CD4-positive, alpha-beta memory T cell (primary cell): ENCODE data around the gene HHATL. TPM values are rescaled to one million over a fixed set of nuclear protein-coding genes. Genes with fewer than 3 reads are reported as not detected.
A peak's percentile ranks its signal among the peaks of the same experiment; 100 is the strongest.

Source experiments
- CTCF ChIA-PET: fragments of 350-600 bp; sonication (Branson Sonifier 250); formaldehyde crosslinking; loops from one replicate; lab custom pipeline; 2021; ENCODE audit warnings: inconsistent platforms; ENCODE audit not compliant: partially characterized antibody; lab: Charles Lee
- POLR2A ChIA-PET: fragments of 350-600 bp; sonication (Branson Sonifier 250); formaldehyde crosslinking; loops from one replicate; lab custom pipeline; 2021; ENCODE audit not compliant: partially characterized antibody; lab: Charles Lee
- DNase-seq, 5 donors: peaks; one replicate each; pipeline versions ENCODE4 v3.0.0 to v3.0.0-alpha.2; 2020 to 2022; ENCODE audit warnings: mixed read lengths in 1 of 5
- H3K27ac ChIP-seq: one replicate; pipeline ENCODE4 v1.7.0; 2013; ENCODE audit warnings: low read depth, low read length
- H3K27me3 ChIP-seq: 2 replicates; pipeline ENCODE4 v1.7.0; 2013; ENCODE audit warnings: mild to moderate bottlenecking, low read length, moderate library complexity; ENCODE audit not compliant: insufficient read depth
- H3K36me3 ChIP-seq: 2 replicates; pipeline ENCODE4 v1.7.0; 2013; ENCODE audit warnings: mild to moderate bottlenecking, low read length, moderate library complexity; ENCODE audit not compliant: insufficient read depth
- H3K4me1 ChIP-seq: 2 replicates; pipeline ENCODE4 v1.7.0; 2013; ENCODE audit warnings: mild to moderate bottlenecking, low read length, moderate library complexity; ENCODE audit not compliant: insufficient read depth
- H3K4me3 ChIP-seq, 2 donors: one replicate each; pipeline ENCODE4 v1.7.0; 2013; ENCODE audit warnings: low read length in 2 of 2, mild to moderate bottlenecking in 1 of 2
- H3K9me3 ChIP-seq, 2 donors: one replicate each; pipeline ENCODE4 v1.7.0; 2013; ENCODE audit warnings: low read length in 2 of 2, control low read depth in 1 of 2; ENCODE audit not compliant: control insufficient read depth in 1 of 2
- H3K27ac Mint-ChIP-seq, 7 donors: one replicate each; pipeline ENCODE4 v1.8.0; 2020 to 2021; ENCODE audit warnings: mixed read lengths in 7 of 7, mild to moderate bottlenecking in 6 of 7, inconsistent platforms in 3 of 7, moderate library complexity in 3 of 7
- H3K27me3 Mint-ChIP-seq, 2 donors: one replicate each; pipeline ENCODE4 v1.8.0; 2020 to 2021; ENCODE audit warnings: mixed read lengths in 2 of 2
- H3K36me3 Mint-ChIP-seq, 2 donors: one replicate each; pipeline ENCODE4 v1.8.0; 2020 to 2021; ENCODE audit warnings: mixed read lengths in 2 of 2, inconsistent platforms in 1 of 2, mild to moderate bottlenecking in 1 of 2
- H3K4me1 Mint-ChIP-seq, 4 donors: one replicate each; pipeline ENCODE4 v1.8.0; 2020 to 2021; ENCODE audit warnings: mixed read lengths in 4 of 4, mild to moderate bottlenecking in 1 of 4
- H3K4me3 Mint-ChIP-seq, 8 donors: one replicate each; pipeline ENCODE4 v1.8.0; 2020 to 2021; ENCODE audit warnings: mixed read lengths in 8 of 8, mild to moderate bottlenecking in 7 of 8, moderate library complexity in 6 of 8, inconsistent platforms in 3 of 8
- H3K9me3 Mint-ChIP-seq, 8 donors: one replicate each; pipeline ENCODE4 v1.8.0; 2020 to 2021; ENCODE audit warnings: mixed read lengths in 8 of 8, mild to moderate bottlenecking in 5 of 8, inconsistent platforms in 3 of 8, moderate library complexity in 1 of 8
- intact Hi-C: fragments of 100-400 bp; cut with micrococcal nuclease; formaldehyde crosslinking; loops from one replicate; pipeline ENCODE4 v1.15.1; 2023
- polyA plus RNA-seq, 2 donors: library from polyadenylated mRNA; unstranded; fragments of 300-500 nt; fragmentation: Illumina TruSeq; gene quantifications; one replicate each; pipeline ENCODE4 v1.2.3, GENCODE V29; 2021
- total RNA-seq, 2 experiments: library from RNA; stranded (reverse); gene quantifications; one replicate each; pipeline ENCODE4 v1.2.3, GENCODE V29; 2021

Gene HHATL
- total and polyA plus RNA-seq, 4 experiments from 2014 or later, result not detected

DNA sequence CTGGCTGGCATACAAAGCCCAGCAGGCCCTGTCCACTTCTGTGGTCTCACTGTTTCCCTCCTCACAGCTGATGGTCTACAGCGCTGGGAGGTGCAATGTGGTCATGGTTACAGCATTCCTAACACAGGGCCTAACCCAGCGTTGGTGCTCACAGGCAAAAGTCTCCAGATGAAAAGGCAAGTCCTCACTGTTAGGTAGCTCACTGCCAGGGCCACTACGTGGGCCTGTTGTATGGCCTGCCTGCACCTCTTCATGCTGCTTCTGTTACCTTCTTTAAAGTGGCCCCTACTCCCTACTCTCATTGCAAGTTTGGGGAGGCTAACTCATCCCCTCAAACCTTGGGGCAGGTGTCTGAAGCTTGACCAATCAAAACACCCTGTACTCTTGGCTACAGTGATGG is 39.2 kb upstream of the HHATL start:
- Mint-ChIP-seq H3K4me3 (no peak overlapping the region), H3K27me3 (no peaks in the 10 kb centered on the region), H3K9me3 (no peaks in the 10 kb centered on the region), H3K36me3 (no peaks in the 10 kb centered on the region), H3K4me1 (peaks cover 2 to 18% (median 10%) of the 10 kb centered on the region in 4 donors), H3K27ac (no peak overlapping the region)
- intact Hi-C loops, result loop anchor here (10.0 kb wide), 1 partner anchor 87 kb away; the partner anchor contains the start of gene ZBTB47
- ChIA-PET CTCF (interaction anchor here (0.7 to 8.9 kb wide), 5 partner anchors 15 to 208 kb away, joined by 3 to 76 read pairs (median 6); partner anchors contain the start of gene SEC22C), POLR2A (no interaction called here)
- DNase-seq, result no peak
- H3K4me3 ChIP-seq, result no peak overlapping the region
- no peaks in the 10 kb centered on the region for H3K36me3 ChIP-seq
- H3K4me1 ChIP-seq, result peaks cover 5% of the 10 kb centered on the region
- H3K9me3 ChIP-seq, result no peaks in the 10 kb centered on the region
- H3K27me3 ChIP-seq, result no peaks in the 10 kb centered on the region
- no peak overlapping the region for H3K27ac ChIP-seq

DNA sequence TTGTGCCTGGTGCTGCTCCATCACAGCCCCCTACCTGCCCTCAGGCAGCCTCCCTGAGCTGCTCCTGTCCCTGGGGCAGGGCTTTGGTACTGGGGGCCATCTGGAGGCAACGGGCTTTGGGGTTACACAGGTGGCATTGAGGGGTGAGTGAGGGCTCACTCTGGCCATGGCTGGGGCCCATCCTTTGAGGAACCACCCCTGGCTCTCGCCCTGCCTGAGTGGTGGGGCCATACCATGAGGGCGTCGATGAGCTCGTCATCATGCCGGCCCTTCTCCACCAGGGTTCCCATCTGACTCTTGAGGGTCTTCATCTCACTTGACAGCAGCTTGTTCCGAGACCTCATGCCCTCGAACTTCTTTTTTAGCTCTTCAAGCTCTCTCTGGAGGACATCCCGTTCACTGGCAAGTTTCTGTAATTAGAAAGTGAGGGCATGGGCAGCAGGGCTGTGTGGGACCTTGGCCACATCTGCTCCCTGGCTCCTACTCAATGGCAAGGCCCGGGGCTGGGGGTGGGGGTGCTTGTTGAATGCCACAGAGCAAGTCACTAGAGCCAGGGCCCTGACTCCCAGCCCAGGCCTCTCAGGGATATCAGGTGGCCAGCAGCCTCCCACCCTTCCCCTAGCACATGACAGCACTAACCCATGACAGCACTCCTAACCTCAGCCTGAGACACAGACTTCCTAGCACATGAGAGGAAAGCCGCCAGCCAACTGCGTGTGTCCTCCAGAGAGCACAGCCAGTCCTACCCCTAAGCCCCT is 37.0 kb upstream of the HHATL start:
- peaks cover 0 to 9% (median 6%) of the 10 kb centered on the region in 4 donors for H3K4me1 Mint-ChIP-seq

DNA sequence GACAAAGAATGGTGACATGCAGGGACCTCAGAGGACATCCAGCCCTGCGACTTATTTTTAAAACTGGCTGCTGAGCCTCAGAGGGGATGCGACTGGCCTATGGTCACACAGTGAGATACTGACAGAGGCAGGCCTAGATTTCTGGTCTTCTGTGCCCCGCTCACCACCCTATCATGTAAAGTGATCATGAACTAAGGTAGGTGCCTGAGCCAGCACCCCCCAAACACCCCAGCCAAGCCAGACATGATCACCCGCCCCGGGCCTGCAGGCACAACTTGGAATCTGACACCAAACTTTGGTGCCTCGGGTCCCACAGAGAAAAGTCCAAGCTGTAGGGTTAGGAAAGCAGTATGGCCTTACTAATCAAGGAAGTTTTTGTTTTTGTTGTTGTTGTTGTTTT is 33.9 kb upstream of the HHATL start:
- Mint-ChIP-seq H3K27me3 (no peaks in the 10 kb centered on the region), H3K9me3 (no peaks in the 10 kb centered on the region)

More for the DNA sequence above, 37.0 kb upstream of the HHATL start:
- H3K4me3 Mint-ChIP-seq, result peak overlapping the region in 1 of 8 donors; percentile 42
- no peaks in the 10 kb centered on the region for H3K27me3 ChIP-seq
- H3K27ac Mint-ChIP-seq, result no peak overlapping the region
- no peak for DNase-seq
- no peaks in the 10 kb centered on the region for H3K4me1 ChIP-seq
- ChIA-PET CTCF (interaction anchor here (0.6 to 8.9 kb wide), 2 partner anchors 17 to 181 kb away, joined by 3 to 76 read pairs; no protein-coding TSS in a partner anchor), POLR2A (no interaction called here)
- no peaks in the 10 kb centered on the region for H3K36me3 ChIP-seq
- H3K36me3 Mint-ChIP-seq, result no peaks in the 10 kb centered on the region
- no peak overlapping the region for H3K27ac ChIP-seq
- no peaks in the 10 kb centered on the region for H3K9me3 ChIP-seq
- intact Hi-C loops, result loop anchor here (10.0 kb wide), 1 partner anchor 85 kb away; the partner anchor contains the start of gene ZBTB47
- no peaks in the 10 kb centered on the region for H3K27me3 Mint-ChIP-seq
- H3K4me3 ChIP-seq, result no peak overlapping the region
- no peaks in the 10 kb centered on the region for H3K9me3 Mint-ChIP-seq

DNA sequence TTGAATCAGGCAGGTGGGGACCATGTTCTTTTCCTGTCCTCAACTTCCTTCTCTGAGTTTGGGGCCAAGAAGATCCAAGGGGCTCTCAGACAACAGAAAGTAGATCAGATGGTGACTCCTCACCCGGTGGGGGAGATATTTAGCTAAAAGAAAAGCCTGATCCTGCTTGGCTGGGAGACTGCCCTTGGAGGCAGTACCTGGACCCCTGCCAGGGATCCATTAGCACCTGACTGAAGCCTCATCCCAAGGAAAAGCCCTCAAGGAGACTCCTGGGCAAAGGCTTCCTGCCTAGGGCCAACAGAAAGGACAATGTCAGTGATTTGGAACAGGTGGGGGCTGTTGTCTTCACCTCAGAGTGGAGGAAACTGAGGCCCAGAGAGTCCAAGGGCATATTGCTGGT is 33.5 kb upstream of the HHATL start:
- no peaks in the 10 kb centered on the region for H3K4me1 ChIP-seq
- intact Hi-C loops, result no loop called here
- Mint-ChIP-seq H3K4me1 (no peaks in the 10 kb centered on the region), H3K36me3 (no peaks in the 10 kb centered on the region), H3K27me3 (no peaks in the 10 kb centered on the region), H3K27ac (no peak overlapping the region), H3K4me3 (no peak overlapping the region), H3K9me3 (no peaks in the 10 kb centered on the region)
- DNase-seq, result no peak
- no peaks in the 10 kb centered on the region for H3K9me3 ChIP-seq
- no peak overlapping the region for H3K27ac ChIP-seq
- ChIA-PET POLR2A (no interaction called here), CTCF (interaction anchor here (1.5 kb wide), 1 partner anchor 9 kb away, joined by 10 read pairs; no protein-coding TSS in a partner anchor)
- H3K27me3 ChIP-seq, result no peaks in the 10 kb centered on the region
- no peak overlapping the region for H3K4me3 ChIP-seq
- no peaks in the 10 kb centered on the region for H3K36me3 ChIP-seq

More for the DNA sequence above, 33.9 kb upstream of the HHATL start:
- Mint-ChIP-seq H3K27ac (peak overlapping the region in 1 of 7 donors; percentile 7), H3K4me3 (no peak overlapping the region), H3K36me3 (no peaks in the 10 kb centered on the region), H3K4me1 (no peaks in the 10 kb centered on the region)
- Histone ChIP-seq H3K36me3 (no peaks in the 10 kb centered on the region), H3K4me3 (no peak overlapping the region), H3K27ac (no peak overlapping the region), H3K27me3 (no peaks in the 10 kb centered on the region), H3K4me1 (no peaks in the 10 kb centered on the region), H3K9me3 (no peaks in the 10 kb centered on the region)
- intact Hi-C loops, result no loop called here
- ChIA-PET POLR2A (no interaction called here), CTCF (no interaction called here)
- DNase-seq, result no peak

DNA sequence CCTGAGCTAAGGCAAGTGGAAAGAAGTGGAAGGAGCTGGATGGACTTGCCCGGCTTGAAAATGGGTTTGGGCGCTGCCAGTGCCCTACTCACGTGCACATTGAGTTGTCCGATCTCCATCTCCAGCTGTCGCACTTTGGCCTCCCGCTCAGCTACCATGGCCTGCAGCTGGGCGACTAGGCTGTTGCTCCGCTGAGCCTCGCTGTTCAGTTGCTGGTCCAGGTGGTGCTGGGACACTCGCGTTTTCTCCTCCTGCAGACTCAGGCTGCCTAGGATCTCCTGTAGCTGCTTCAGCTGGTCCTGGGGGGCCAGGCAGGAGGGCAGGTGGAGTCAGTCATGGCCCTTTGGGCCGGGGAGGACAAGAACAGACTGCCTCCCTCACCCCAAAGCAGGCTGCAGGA is 33.0 kb upstream of the HHATL start:
- Mint-ChIP-seq H3K9me3 (no peaks in the 10 kb centered on the region), H3K36me3 (no peaks in the 10 kb centered on the region), H3K27me3 (no peaks in the 10 kb centered on the region), H3K4me3 (no peak overlapping the region), H3K27ac (no peak overlapping the region), H3K4me1 (no peaks in the 10 kb centered on the region)
- no peak overlapping the region for H3K4me3 ChIP-seq
- H3K4me1 ChIP-seq, result no peaks in the 10 kb centered on the region
- H3K36me3 ChIP-seq, result no peaks in the 10 kb centered on the region
- no peaks in the 10 kb centered on the region for H3K9me3 ChIP-seq
- no peak for DNase-seq
- H3K27me3 ChIP-seq, result no peaks in the 10 kb centered on the region
- ChIA-PET CTCF (interaction anchor here (1.5 kb wide), 1 partner anchor 9 kb away, joined by 10 read pairs; no protein-coding TSS in a partner anchor), POLR2A (no interaction called here)
- intact Hi-C loops, result no loop called here
- no peak overlapping the region for H3K27ac ChIP-seq

DNA sequence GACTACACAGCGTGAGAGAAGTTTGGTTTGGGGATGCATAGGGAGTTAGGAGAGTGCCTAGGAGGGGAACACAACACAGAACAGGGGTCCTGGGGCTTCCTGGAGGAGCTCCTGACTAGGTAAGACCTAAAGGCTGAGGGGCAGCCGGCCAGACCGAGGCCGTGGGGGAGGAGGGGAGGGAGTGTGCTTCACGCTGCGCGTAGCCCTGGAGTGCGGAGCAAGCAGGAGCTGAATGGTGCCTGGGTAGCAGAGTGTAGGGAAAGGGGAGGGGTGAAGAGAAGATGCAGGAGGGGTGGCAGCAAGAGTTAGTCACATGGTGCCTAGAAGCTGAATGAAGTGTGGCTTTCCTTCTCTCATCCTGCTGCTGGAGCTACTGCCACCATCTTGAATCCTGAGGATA is 32.4 kb upstream of the HHATL start:
- Mint-ChIP-seq H3K36me3 (no peaks in the 10 kb centered on the region), H3K9me3 (no peaks in the 10 kb centered on the region), H3K4me3 (no peak overlapping the region), H3K4me1 (no peaks in the 10 kb centered on the region), H3K27me3 (no peaks in the 10 kb centered on the region), H3K27ac (no peak overlapping the region)
- H3K4me3 ChIP-seq, result no peak overlapping the region
- no peaks in the 10 kb centered on the region for H3K36me3 ChIP-seq
- intact Hi-C loops, result no loop called here
- H3K27ac ChIP-seq, result no peak overlapping the region
- ChIA-PET CTCF (interaction anchor here (1.5 kb wide), 1 partner anchor 10 kb away, joined by 10 read pairs; no protein-coding TSS in a partner anchor), POLR2A (no interaction called here)
- no peaks in the 10 kb centered on the region for H3K27me3 ChIP-seq
- H3K4me1 ChIP-seq, result no peaks in the 10 kb centered on the region
- no peaks in the 10 kb centered on the region for H3K9me3 ChIP-seq
- no peak for DNase-seq

DNA sequence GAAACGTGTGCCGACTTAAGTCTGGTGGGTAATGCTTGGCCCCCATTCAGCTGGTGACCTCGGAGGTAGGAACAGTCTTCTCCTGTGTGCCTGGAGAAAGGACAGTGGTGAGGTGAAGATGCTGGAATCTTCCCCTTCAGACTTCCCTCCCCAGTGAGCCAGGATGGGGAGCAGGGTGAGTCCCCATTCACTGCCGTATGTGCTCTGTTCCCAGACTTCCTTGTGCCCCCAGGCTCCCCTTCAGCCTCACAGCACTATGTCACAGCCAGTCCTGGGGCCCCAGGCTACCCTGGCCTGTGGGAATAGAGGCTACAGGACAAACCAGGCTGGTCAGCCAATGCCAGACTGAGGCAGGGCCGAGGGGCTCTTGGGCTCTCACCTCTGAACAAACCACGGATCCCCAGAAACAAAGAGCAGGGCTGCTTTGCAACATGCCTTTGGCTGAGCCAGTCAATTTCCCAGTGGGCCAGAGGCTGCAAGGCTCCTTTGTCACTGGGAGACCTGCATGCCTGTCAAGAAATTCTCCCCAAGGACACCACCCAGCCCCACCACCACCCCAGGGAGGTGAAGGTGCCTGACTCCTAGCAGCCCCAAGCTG is 31.8 kb upstream of the HHATL start:
- ChIA-PET POLR2A (no interaction called here), CTCF (interaction anchor here (1.0 to 1.5 kb wide), 2 partner anchors 10 to 11 kb away, joined by 3 to 10 read pairs; no protein-coding TSS in a partner anchor)
- no peaks in the 10 kb centered on the region for H3K36me3 ChIP-seq
- H3K27ac Mint-ChIP-seq, result no peak overlapping the region
- H3K4me3 Mint-ChIP-seq, result no peak overlapping the region
- no peaks in the 10 kb centered on the region for H3K27me3 ChIP-seq
- no peak overlapping the region for H3K27ac ChIP-seq
- DNase-seq, result no peak
- no peaks in the 10 kb centered on the region for H3K27me3 Mint-ChIP-seq
- intact Hi-C loops, result no loop called here
- H3K4me3 ChIP-seq, result no peak overlapping the region
- no peaks in the 10 kb centered on the region for H3K9me3 ChIP-seq
- no peaks in the 10 kb centered on the region for H3K9me3 Mint-ChIP-seq
- no peaks in the 10 kb centered on the region for H3K36me3 Mint-ChIP-seq
- H3K4me1 Mint-ChIP-seq, result no peaks in the 10 kb centered on the region
- no peaks in the 10 kb centered on the region for H3K4me1 ChIP-seq
